AG09319 (cell line): ENCODE measurements around the gene KRT80.

Experiments
- DNase-seq: peaks from one replicate; pipeline ENCODE4 v3.0.0-alpha.2; 2010; ENCODE audit warnings: low read depth; ENCODE audit errors: extremely low read depth
- TF ChIP-seq, protein P1 (sequence below): IDR thresholded peaks from 2 replicates; pipeline ENCODE4 v1.5.1; 2011; ENCODE audit warnings: low read depth, mild to moderate bottlenecking, inconsistent platforms, low read length, moderate library complexity

The KRT80 gene

DNA sequence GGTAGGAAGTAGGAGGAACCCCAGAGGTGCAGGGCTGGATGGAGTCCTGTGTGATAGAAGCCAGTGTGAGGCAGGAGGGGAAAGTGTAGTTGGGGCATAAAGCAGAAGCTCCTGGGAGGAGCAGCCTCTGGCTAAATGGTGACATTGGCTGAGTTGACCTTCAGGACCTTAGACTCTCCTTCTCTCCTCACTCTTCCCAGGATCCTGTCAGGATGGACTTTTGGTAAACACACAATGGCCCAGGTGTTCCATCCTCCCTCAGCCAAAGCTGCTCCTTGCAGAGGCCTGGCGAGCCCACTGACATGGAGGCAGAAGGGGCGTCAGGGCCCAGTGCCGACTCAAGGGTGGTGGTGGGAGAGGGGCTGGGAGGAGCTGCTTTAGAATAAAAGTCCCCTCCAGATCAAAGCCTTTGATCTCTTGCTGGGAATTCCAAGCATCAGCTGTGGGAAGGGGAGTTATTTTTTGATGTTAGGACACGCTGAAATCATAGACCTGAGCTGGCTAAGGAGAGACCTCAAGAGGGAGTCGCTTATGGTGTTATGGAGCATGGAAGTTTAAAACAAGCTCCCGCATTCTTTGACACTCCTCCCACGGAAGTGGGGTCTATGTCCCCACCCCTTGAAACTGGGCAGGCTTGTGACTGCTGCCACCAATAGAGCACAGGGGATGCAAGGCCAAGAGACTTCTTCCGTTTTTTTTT, 68.2 kb downstream of the KRT80 start:
- DNase-seq = no peak
- TF ChIP-seq, protein P1, sequence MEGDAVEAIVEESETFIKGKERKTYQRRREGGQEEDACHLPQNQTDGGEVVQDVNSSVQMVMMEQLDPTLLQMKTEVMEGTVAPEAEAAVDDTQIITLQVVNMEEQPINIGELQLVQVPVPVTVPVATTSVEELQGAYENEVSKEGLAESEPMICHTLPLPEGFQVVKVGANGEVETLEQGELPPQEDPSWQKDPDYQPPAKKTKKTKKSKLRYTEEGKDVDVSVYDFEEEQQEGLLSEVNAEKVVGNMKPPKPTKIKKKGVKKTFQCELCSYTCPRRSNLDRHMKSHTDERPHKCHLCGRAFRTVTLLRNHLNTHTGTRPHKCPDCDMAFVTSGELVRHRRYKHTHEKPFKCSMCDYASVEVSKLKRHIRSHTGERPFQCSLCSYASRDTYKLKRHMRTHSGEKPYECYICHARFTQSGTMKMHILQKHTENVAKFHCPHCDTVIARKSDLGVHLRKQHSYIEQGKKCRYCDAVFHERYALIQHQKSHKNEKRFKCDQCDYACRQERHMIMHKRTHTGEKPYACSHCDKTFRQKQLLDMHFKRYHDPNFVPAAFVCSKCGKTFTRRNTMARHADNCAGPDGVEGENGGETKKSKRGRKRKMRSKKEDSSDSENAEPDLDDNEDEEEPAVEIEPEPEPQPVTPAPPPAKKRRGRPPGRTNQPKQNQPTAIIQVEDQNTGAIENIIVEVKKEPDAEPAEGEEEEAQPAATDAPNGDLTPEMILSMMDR = no peak

DNA sequence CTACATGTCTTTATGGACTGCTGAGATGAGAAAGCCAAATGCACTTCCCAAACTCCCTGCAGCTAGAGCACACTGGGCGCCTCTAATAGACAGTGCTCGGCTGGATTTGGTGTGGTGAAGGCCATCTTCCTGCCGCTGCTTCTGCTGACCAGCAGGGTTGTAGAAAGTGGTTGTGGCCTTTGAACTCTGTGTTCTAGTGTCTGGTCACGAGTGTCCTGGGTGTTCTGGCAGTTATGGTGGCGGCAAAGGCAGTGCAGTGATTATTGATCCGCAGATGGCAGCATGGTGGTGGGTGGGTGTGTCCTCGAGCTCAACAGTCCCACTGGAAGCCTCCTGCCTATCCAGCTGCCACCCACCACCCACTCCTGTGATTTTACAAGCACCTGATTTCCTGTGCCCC, 68.9 kb downstream of the KRT80 start:
- DNase-seq = no peak
- TF ChIP-seq, protein P1 = no peak

DNA sequence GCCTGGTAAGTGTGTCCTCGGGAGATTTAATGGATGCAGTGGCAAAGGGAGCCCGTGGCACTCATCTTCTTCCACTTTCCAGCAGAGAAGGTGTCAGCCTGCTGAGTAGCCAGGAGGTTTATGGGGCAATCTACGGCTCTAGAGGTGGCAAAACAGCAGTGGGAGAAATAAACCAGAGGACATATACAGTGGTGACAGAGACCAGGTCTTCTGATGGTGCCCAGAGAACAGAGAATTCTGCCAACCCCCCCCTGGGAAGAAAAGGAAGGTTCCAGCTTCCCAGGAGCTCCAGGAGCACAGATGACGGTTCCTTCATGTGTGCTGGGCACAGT, 69.3 kb downstream of the KRT80 start:
- no peak for DNase-seq
- TF ChIP-seq, protein P1 = no peak

DNA sequence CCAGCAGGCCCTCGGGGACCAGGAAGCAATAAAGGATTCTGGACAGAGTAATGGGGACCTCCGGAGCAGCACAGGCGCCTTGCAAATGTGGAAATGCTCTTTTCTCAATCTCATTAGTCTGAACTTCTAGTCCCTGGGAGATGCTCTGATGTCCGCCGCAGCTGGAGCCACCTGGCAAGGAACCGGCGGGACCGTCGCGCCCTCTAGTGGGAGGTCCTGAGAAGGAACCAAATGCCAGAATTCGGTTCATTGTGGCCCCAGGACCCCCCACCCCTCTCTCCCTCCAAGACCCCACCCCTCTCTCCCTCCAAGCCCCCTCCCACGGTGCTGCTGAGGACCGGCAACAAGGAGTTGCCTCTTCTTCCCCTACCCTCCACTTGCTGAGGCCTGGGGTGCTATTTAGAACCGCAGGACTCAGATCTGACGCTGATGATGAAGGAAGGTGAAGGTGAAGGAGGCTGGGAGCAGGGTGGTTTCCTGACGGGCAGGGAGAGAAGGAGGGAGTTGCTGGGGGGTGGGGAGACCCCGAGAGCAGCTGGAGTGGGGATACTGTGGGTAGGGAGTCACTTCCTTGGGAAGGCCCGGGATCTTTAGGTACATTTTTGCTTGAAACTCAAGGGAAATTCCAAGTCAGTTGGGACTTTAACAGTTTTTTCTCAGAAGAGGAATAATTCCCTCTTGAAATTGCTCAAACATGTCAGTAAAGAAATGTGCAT, 69.8 kb downstream of the KRT80 start:
- no peak for DNase-seq
- TF ChIP-seq, protein P1 = peak; percentile 72

DNA sequence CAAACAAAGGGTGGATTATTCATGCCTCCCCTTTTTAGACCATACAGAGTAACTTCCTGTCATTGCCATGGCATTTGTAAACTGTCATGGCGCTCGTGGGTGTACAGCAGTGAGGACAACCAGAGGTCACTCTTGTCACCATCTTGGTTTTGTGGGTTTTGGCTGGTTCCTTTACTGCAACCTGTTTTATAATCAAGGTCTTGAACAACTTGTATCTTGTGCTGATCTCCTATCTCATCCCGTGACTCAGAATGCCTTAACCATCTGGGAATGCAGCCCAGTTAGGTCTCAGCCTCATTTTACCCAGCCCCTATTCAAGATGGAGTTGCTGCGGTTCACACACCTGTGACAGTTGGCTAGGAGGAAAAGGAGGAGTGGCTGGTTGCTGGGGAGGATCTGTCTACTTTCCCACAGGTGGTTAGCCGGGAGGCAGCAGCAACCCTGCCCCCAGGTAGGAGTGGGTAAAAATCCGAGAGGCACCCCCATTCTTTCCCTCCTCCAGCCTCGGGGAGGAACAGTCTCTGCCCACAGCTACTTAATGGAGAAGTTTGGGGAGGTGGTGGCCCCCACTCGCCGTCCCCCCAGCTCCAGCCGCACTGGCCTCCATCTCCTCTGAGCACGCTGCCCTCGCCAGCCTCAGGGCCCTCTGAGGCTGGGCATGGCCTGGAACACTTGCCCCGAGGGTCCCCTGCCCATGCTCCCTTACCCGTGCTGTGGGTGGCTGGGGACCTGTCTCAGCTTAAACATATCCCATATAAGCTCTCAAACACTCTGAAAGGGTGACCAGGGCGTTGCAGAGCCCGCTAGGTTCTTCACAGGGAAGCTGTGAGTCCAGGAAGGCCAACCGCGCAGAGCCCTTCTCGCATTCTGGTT, 70.6 kb downstream of the KRT80 start:
- no peak for DNase-seq
- TF ChIP-seq, protein P1 = no peak

DNA sequence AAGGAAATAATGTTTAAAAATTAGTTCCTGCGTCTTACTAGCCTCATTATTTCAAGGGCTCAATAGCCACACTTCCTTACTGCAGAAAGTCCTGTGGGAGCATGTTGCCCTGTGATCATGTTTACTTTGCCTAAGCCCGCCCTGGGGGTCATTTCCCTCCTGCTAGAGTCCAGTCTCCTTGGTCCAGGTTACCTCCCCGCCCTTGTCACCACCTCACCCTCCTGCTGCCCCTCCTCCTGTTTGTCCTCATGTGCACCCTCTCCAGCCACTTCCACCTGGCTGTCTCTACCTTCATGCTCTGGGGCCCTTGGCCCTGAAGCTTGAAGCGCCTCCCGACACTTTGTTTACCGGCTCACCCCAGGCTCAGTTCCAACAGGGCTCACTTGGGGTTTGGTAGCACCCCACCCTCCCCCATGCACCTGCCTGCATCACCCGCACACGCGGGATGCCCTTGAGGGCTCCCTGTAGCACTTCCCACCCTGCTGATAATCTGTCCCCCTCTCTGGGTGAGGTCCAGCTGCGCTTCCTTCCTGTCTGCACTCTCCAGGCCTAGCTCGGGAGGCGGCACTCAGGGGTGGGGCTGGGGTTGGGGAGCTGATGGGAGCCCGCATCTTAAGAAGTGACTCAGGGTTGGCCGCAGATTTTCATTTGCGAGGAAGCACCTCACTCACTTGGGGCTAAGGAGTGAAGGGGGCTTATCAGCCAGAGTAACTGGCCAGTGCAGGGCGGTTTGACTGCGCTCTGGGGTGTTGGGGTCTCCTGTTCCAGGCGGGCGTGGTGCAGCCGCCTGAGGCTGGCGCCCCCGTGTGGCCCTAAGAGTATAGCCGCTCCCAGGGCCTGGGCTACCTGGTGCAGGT, 72.2 kb downstream of the KRT80 start:
- TF ChIP-seq, protein P1 = peak; percentile 44
- no peak for DNase-seq
